ENCODE data around the gene LIF.

- TF ChIP-seq CTCF (IDR thresholded peaks at IDR 0.05) (no peak), ZFX (IDR thresholded peaks at IDR 0.05; ENCODE audit: borderline replicate concordance) (no peak)
Observed at GRCh38 chr22:30285846-30286200, 39.3 kb upstream of the LIF start.

All from 22Rv1 (cell line).